HUES64 (cell line): ENCODE data around the gene WIZ.

Experiments used
- H3K27ac ChIP-seq: 2 replicates; pipeline ENCODE4 v1.7.0; 2013; ENCODE audit warnings: low read depth, low read length, inconsistent platforms
- H3K27me3 ChIP-seq: 2 replicates; pipeline ENCODE4 v1.6.1; 2013; ENCODE audit warnings: mild to moderate bottlenecking, low read length; ENCODE audit not compliant: insufficient read depth
- H3K36me3 ChIP-seq: 2 replicates; pipeline ENCODE4 v1.6.1; 2013; ENCODE audit warnings: mild to moderate bottlenecking, low read length; ENCODE audit not compliant: insufficient read depth
- H3K4me1 ChIP-seq: 2 replicates; pipeline ENCODE4 v1.6.1; 2013; ENCODE audit warnings: mild to moderate bottlenecking, low read length, moderate library complexity; ENCODE audit not compliant: insufficient read depth
- H3K4me3 ChIP-seq: 2 replicates; pipeline ENCODE4 v1.5.1; 2013; ENCODE audit warnings: mild to moderate bottlenecking, low read length, moderate library complexity
- H3K9ac ChIP-seq: 2 replicates; pipeline ENCODE4 v1.6.1; 2013; ENCODE audit warnings: mild to moderate bottlenecking, low read depth, low read length
- H3K9me3 ChIP-seq: 2 replicates; pipeline ENCODE4 v1.6.1; 2013; ENCODE audit warnings: low read depth, low read length; ENCODE audit not compliant: insufficient read depth
- WGBS: fragments of 150-250, 120-280 bp; methylation state at CpG from one replicate; pipeline ENCODE4 v1.1.7; 2013; ENCODE audit warnings: missing lambda C conversion rate; 5-methylcytosine and 5-hydroxymethylcytosine counted together

The WIZ gene

GRCh38 chr19:15432629-15433518, 16.9 kb downstream of the WIZ start:
- no peaks in the 10 kb centered on the region for H3K9me3 ChIP-seq
- H3K4me3 ChIP-seq: peak overlapping the region; percentile 96
- under 1% methylated on average over 74 of the region's 75 CpGs for WGBS
- 0 out of 2 replicates have a peak overlapping the region, but pooled peaks have one; percentile 41 for H3K27ac ChIP-seq
- H3K36me3 ChIP-seq: no peaks in the 10 kb centered on the region
- peak overlapping the region; percentile 52 for H3K9ac ChIP-seq
- no peaks in the 10 kb centered on the region for H3K27me3 ChIP-seq
- H3K4me1 ChIP-seq: peaks cover 10% of the 10 kb centered on the region; the same call in 1 of the 2 replicates

GRCh38 chr19:15432018-15432494, 17.7 kb downstream of the WIZ start:
- no peaks in the 10 kb centered on the region for H3K27me3 ChIP-seq
- peak overlapping the region; percentile 96 for H3K4me3 ChIP-seq
- 0 out of 2 replicates have a peak, but pooled peaks cover 7% of the 10 kb centered on the region for H3K36me3 ChIP-seq
- H3K4me1 ChIP-seq: peaks cover 10% of the 10 kb centered on the region; the same call in 1 of the 2 replicates
- 1% methylated on average over 31 of the region's 44 CpGs for WGBS
- peak overlapping the region; percentile 89 for H3K9ac ChIP-seq
- peak overlapping the region; percentile 55; the same call in 1 of the 2 replicates for H3K27ac ChIP-seq
- no peaks in the 10 kb centered on the region for H3K9me3 ChIP-seq

- peaks cover 12% of the 10 kb centered on the region for H3K36me3 ChIP-seq
These were observed 18.2 kb downstream of the WIZ start for GRCh38 chr19:15431396-15432017.

GRCh38 chr19:15430526-15431120, 19.1 kb downstream of the WIZ start:
- Histone ChIP-seq H3K9ac (no peak overlapping the region), H3K27ac (no peak overlapping the region), H3K4me3 (no peak overlapping the region), H3K9me3 (no peaks in the 10 kb centered on the region), H3K36me3 (peaks cover 19% of the 10 kb centered on the region), H3K27me3 (no peaks in the 10 kb centered on the region), H3K4me1 (peaks cover 10% of the 10 kb centered on the region; the same call in 1 of the 2 replicates)
- WGBS: 95% methylated on average over 10 of the region's 10 CpGs

More at GRCh38 chr19:15431396-15432017, 18.2 kb downstream of the WIZ start:
- peak overlapping the region; percentile 89 for H3K9ac ChIP-seq
- H3K27me3 ChIP-seq: no peaks in the 10 kb centered on the region
- H3K4me3 ChIP-seq: peak overlapping the region; percentile 96
- H3K4me1 ChIP-seq: peaks cover 10% of the 10 kb centered on the region; the same call in 1 of the 2 replicates
- WGBS: 43% methylated on average over 7 of the region's 7 CpGs
- no peak overlapping the region; the same call in 1 of the 2 replicates for H3K27ac ChIP-seq
- no peaks in the 10 kb centered on the region for H3K9me3 ChIP-seq

GRCh38 chr19:15429825-15430467, 19.8 kb downstream of the WIZ start:
- Histone ChIP-seq H3K36me3 (peaks cover 24% of the 10 kb centered on the region), H3K27ac (no peak overlapping the region), H3K4me3 (no peak overlapping the region), H3K27me3 (no peaks in the 10 kb centered on the region), H3K9me3 (no peaks in the 10 kb centered on the region), H3K4me1 (peaks cover 10% of the 10 kb centered on the region; the same call in 1 of the 2 replicates), H3K9ac (no peak overlapping the region)
- WGBS: 93% methylated on average over 24 of the region's 24 CpGs

- no peaks in the 10 kb centered on the region for H3K27me3 ChIP-seq
- H3K4me1 ChIP-seq: peaks cover 10% of the 10 kb centered on the region; the same call in 1 of the 2 replicates
- peaks cover 32% of the 10 kb centered on the region for H3K36me3 ChIP-seq
- WGBS: 91% methylated on average over 22 of the region's 22 CpGs
- H3K4me3 ChIP-seq: no peak overlapping the region
- no peaks in the 10 kb centered on the region for H3K9me3 ChIP-seq
- no peak overlapping the region for H3K27ac ChIP-seq
- no peak overlapping the region for H3K9ac ChIP-seq
These were observed 20.6 kb downstream of the WIZ start for GRCh38 chr19:15428956-15429824.

GRCh38 chr19:15427991-15428471, 21.7 kb downstream of the WIZ start:
- Histone ChIP-seq H3K9ac (no peak overlapping the region), H3K9me3 (0 out of 2 replicates have a peak, but pooled peaks cover 3% of the 10 kb centered on the region), H3K27me3 (no peaks in the 10 kb centered on the region), H3K4me1 (peaks cover 7% of the 10 kb centered on the region; the same call in 1 of the 2 replicates), H3K4me3 (no peak overlapping the region), H3K27ac (no peak overlapping the region), H3K36me3 (peaks cover 42% of the 10 kb centered on the region)
- 96% methylated on average over 35 of the region's 35 CpGs for WGBS

GRCh38 chr19:15427350-15427700, 22.4 kb downstream of the WIZ start:
- Histone ChIP-seq H3K9ac (no peak overlapping the region), H3K4me3 (no peak overlapping the region), H3K27ac (no peak overlapping the region), H3K36me3 (peaks cover 49% of the 10 kb centered on the region), H3K4me1 (peaks cover 7% of the 10 kb centered on the region; the same call in 1 of the 2 replicates), H3K9me3 (0 out of 2 replicates have a peak, but pooled peaks cover 3% of the 10 kb centered on the region), H3K27me3 (no peaks in the 10 kb centered on the region)
- 96% methylated on average over 25 of the region's 25 CpGs for WGBS

- WGBS: 91% methylated on average over 16 of the region's 16 CpGs
- H3K27me3 ChIP-seq: no peaks in the 10 kb centered on the region
- 0 out of 2 replicates have a peak, but pooled peaks cover 3% of the 10 kb centered on the region for H3K9me3 ChIP-seq
- no peak overlapping the region for H3K9ac ChIP-seq
- H3K4me3 ChIP-seq: no peak overlapping the region
- peaks cover 50% of the 10 kb centered on the region for H3K36me3 ChIP-seq
- H3K27ac ChIP-seq: no peak overlapping the region
- H3K4me1 ChIP-seq: peaks cover 6% of the 10 kb centered on the region; the same call in 1 of the 2 replicates
These were observed 23.0 kb downstream of the WIZ start for GRCh38 chr19:15426485-15427349.
